HepG2 (cell line): ENCODE results near the gene GDAP1L1.

Source experiments
- RFX5 ChIP-seq: IDR thresholded peaks from 2 replicates; pipeline ENCODE4 v1.6.1; 2011; ENCODE audit warnings: low read depth, low read length, improper control_type of control experiment
- SALL2 ChIP-seq: sonication (generic); formaldehyde crosslinking; IDR thresholded peaks from 2 replicates; pipeline ENCODE4 v1.8.1; 2023; ENCODE audit warnings: mild to moderate bottlenecking, missing genetic modification reagents, inconsistent platforms
- TF ChIP-seq, protein P1 (sequence below): sonication (generic); formaldehyde crosslinking; IDR thresholded peaks from 2 replicates; pipeline ENCODE4 v1.5.0; 2020; ENCODE audit warnings: mild to moderate bottlenecking, missing genetic modification reagents, moderate library complexity

DNA sequence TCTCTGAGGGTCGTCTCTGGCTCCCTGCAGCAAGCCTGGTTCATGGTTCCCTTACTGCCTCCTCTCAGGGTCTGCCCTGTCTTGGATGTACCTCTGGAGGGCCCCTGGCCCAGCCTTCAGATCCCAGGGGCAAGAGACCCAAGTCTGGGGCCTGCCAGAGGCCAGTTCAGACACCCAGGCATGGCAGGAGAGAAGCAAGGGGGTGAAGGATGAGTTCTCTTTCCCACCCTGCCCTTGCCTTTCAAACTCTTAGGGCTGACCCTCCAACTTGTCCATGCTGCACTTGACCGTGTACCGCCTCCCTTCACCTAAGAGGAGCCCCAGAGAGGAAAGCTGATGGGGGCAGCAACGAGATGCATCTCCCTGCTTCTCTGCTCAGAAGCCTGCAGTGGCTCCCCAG lies 4.2 kb downstream of the GDAP1L1 start:
- TF ChIP-seq, protein P1, sequence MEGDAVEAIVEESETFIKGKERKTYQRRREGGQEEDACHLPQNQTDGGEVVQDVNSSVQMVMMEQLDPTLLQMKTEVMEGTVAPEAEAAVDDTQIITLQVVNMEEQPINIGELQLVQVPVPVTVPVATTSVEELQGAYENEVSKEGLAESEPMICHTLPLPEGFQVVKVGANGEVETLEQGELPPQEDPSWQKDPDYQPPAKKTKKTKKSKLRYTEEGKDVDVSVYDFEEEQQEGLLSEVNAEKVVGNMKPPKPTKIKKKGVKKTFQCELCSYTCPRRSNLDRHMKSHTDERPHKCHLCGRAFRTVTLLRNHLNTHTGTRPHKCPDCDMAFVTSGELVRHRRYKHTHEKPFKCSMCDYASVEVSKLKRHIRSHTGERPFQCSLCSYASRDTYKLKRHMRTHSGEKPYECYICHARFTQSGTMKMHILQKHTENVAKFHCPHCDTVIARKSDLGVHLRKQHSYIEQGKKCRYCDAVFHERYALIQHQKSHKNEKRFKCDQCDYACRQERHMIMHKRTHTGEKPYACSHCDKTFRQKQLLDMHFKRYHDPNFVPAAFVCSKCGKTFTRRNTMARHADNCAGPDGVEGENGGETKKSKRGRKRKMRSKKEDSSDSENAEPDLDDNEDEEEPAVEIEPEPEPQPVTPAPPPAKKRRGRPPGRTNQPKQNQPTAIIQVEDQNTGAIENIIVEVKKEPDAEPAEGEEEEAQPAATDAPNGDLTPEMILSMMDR (CRISPR knock-in tag), result no peak
- no peak for TF ChIP-seq SALL2
- no peak for TF ChIP-seq RFX5
